Stomach (tissue), 9 donors: ENCODE measurements around the gene FAM229B. TPM values are rescaled to one million over a fixed set of nuclear protein-coding genes. Genes with fewer than 3 reads are reported as not detected.

ENCODE experiments used
- DNase-seq, 2 donors: peaks; one replicate each; pipeline versions ENCODE4 v3.0.0 to v3.0.0-alpha.2; 2013 to 2019
- H3K27ac ChIP-seq, 5 donors: fragments of 200-600 bp in 4 of 5; sonication (generic) in 4 of 5; one replicate each; pipeline ENCODE4 v1.5.1; 2013 to 2019; ENCODE audit warnings: mild to moderate bottlenecking in 1 of 5, moderate library complexity in 1 of 5
- H3K27me3 ChIP-seq, 3 donors: fragments of 200-600 bp; sonication (generic); one replicate each; pipeline ENCODE4 v1.5.1; 2017 to 2019; ENCODE audit warnings: mixed run types in 1 of 3
- H3K36me3 ChIP-seq, 4 donors: fragments of 200-600 bp; sonication (generic); 1 replicate in 3 of 4; 2 replicates in 1 of 4; pipeline ENCODE4 v1.5.1; 2016 to 2019
- H3K4me1 ChIP-seq, 4 donors: fragments of 200-600 bp; sonication (generic); one replicate each; pipeline ENCODE4 v1.5.1; 2016 to 2019
- H3K4me3 ChIP-seq, 4 donors: fragments of 200-600 bp; sonication (generic) in 3 of 4; one replicate each; pipeline ENCODE4 v1.5.1; 2016 to 2019; ENCODE audit warnings: mild to moderate bottlenecking in 1 of 4
- H3K9me3 ChIP-seq, 4 donors: fragments of 200-600 bp; sonication (generic); one replicate each; pipeline ENCODE4 v1.5.1; 2016 to 2019
- EP300 ChIP-seq: sonication (generic); formaldehyde crosslinking; IDR thresholded peaks from one replicate; pipeline ENCODE4 v1.6.1; 2017; ENCODE audit warnings: antibody characterized with exemption
- POLR2A ChIP-seq, 4 donors: fragments of 450-650 bp; IDR thresholded peaks; one replicate each; pipeline ENCODE4 v1.6.1; 2016; ENCODE audit warnings: antibody characterized with exemption in 4 of 4, control low read depth in 2 of 4, mild to moderate bottlenecking in 1 of 4, moderate library complexity in 1 of 4
- POLR2AphosphoS5 ChIP-seq, 3 donors: sonication (generic); formaldehyde crosslinking; IDR thresholded peaks; one replicate each; pipeline ENCODE4 v1.6.1; 2016; ENCODE audit warnings: antibody characterized with exemption in 3 of 3
- WGBS, 5 donors: extraction: QIAGEN DNeasy Blood & Tissue Kit in 3 of 5; methylation state at CpG; one replicate each; pipeline versions ENCODE4 v1.1.5 to v1.1.7; 2013 to 2018; 5-methylcytosine and 5-hydroxymethylcytosine counted together
- intact Hi-C: fragments of 100-400 bp; cut with DNase I; formaldehyde crosslinking; loops from one replicate; pipeline ENCODE4 v1.15.1; 2023; ENCODE audit warnings: low total_unique reads
- polyA plus RNA-seq, 3 donors: library from polyadenylated mRNA; stranded (reverse); fragments of 200-250 nt; gene quantifications; one replicate each; pipeline ENCODE4 v1.2.3, GENCODE V29; 2013
- total RNA-seq, 5 donors: library from RNA; depleted of rRNA; stranded (reverse); fragments of >200 nt; gene quantifications; one replicate each; pipeline versions ENCODE4 v1.1.0 to v1.2.3, GENCODE V29; 2014 to 2016
- TF ChIP-seq, protein P1 (sequence below), 7 experiments: fragments of 450-650 bp in 4 of 7; fragments of 200-600 bp in 3 of 7; sonication (generic) in 3 of 7; IDR thresholded peaks; one replicate each; pipeline ENCODE4 v1.5.1; 2016 to 2019; ENCODE audit warnings: antibody characterized with exemption in 7 of 7, control low read depth in 2 of 7, mild to moderate bottlenecking in 1 of 7
- donor health status: healthy with polysubstance abuse.
- donor health status: Bipolar disorder and iron deficiency.
- donor health status: healthy.

Gene FAM229B
- total and polyA plus RNA-seq, 8 donors, result 8.1 to 32.4 (median 14.7) TPM; not detected in 1

GRCh38 chr6:112038756-112039430, 48.5 kb upstream of the FAM229B start:
- Histone ChIP-seq H3K9me3 (no peaks in the 10 kb centered on the region), H3K4me1 (peaks cover 0 to 19% (median 9%) of the 10 kb centered on the region in 4 donors), H3K4me3 (no peak overlapping the region), H3K27me3 (no peaks in the 10 kb centered on the region), H3K36me3 (no peaks in the 10 kb centered on the region), H3K27ac (peak overlapping the region in 3 of 5 donors; percentile 40 to 81 (median 47))
- intact Hi-C loops, result loop anchor here (10.0 kb wide), 2 partner anchors 324 to 774 kb away; no protein-coding TSS in a partner anchor
- WGBS, 5 donors, result 84 to 86% (median 86%) methylated on average over 15 of the region's 15 CpGs
- TF ChIP-seq POLR2A (IDR thresholded peaks at IDR 0.05) (no peak), POLR2AphosphoS5 (IDR thresholded peaks at IDR 0.05) (no peak), EP300 (no peak)
- TF ChIP-seq, protein P1, sequence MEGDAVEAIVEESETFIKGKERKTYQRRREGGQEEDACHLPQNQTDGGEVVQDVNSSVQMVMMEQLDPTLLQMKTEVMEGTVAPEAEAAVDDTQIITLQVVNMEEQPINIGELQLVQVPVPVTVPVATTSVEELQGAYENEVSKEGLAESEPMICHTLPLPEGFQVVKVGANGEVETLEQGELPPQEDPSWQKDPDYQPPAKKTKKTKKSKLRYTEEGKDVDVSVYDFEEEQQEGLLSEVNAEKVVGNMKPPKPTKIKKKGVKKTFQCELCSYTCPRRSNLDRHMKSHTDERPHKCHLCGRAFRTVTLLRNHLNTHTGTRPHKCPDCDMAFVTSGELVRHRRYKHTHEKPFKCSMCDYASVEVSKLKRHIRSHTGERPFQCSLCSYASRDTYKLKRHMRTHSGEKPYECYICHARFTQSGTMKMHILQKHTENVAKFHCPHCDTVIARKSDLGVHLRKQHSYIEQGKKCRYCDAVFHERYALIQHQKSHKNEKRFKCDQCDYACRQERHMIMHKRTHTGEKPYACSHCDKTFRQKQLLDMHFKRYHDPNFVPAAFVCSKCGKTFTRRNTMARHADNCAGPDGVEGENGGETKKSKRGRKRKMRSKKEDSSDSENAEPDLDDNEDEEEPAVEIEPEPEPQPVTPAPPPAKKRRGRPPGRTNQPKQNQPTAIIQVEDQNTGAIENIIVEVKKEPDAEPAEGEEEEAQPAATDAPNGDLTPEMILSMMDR (IDR thresholded peaks at IDR 0.05), result no peak
- no peak for DNase-seq

DNA sequence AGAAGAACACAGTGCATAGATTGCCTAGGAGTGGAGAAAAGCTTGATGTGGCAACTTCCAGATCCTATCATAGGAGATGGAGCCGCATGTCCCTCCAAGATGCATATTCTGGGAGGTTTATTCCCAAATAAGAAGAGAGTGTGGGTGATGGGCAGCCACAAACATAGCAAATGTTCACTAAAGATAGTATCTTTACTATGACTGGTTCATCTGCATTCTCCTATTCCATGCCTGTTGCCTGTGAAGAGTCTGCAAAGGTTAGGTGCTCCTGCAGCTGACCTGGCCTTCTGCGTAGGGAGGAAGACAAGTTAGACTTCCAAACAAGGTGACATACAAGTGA, 48.0 kb upstream of the FAM229B start:
- no peak for DNase-seq
- Histone ChIP-seq H3K27ac (peak overlapping the region in 1 of 5 donors; percentile 81), H3K4me1 (peaks cover 0 to 24% (median 12%) of the 10 kb centered on the region in 4 donors), H3K4me3 (no peak overlapping the region), H3K9me3 (no peaks in the 10 kb centered on the region), H3K27me3 (no peaks in the 10 kb centered on the region), H3K36me3 (no peaks in the 10 kb centered on the region)
- TF ChIP-seq POLR2AphosphoS5 (IDR thresholded peaks at IDR 0.05) (no peak), EP300 (no peak), POLR2A (IDR thresholded peaks at IDR 0.05) (no peak)
- TF ChIP-seq, protein P1 (IDR thresholded peaks at IDR 0.05), result no peak
- intact Hi-C loops, result loop anchor here (10.0 kb wide), 2 partner anchors 325 to 775 kb away; no protein-coding TSS in a partner anchor
- WGBS, 5 donors, result 50 to 96% (median 73%) methylated on average over 2 of the region's 2 CpGs

- Histone ChIP-seq H3K9me3 (no peaks in the 10 kb centered on the region), H3K4me3 (no peak overlapping the region), H3K27me3 (no peaks in the 10 kb centered on the region), H3K27ac (no peak overlapping the region), H3K36me3 (no peaks in the 10 kb centered on the region), H3K4me1 (peaks cover 0 to 34% (median 16%) of the 10 kb centered on the region in 4 donors)
- WGBS, 5 donors, result 72 to 83% (median 79%) methylated on average over 1 of the region's 1 CpG
- TF ChIP-seq POLR2A (IDR thresholded peaks at IDR 0.05), result no peak
- TF ChIP-seq, protein P1 (IDR thresholded peaks at IDR 0.05), result no peak
- TF ChIP-seq POLR2AphosphoS5 (IDR thresholded peaks at IDR 0.05), result no peak
- no peak for TF ChIP-seq EP300
- intact Hi-C loops, result no loop called here
- no peak for DNase-seq
These were observed 46.4 kb upstream of the FAM229B start for GRCh38 chr6:112040956-112041355.

DNA sequence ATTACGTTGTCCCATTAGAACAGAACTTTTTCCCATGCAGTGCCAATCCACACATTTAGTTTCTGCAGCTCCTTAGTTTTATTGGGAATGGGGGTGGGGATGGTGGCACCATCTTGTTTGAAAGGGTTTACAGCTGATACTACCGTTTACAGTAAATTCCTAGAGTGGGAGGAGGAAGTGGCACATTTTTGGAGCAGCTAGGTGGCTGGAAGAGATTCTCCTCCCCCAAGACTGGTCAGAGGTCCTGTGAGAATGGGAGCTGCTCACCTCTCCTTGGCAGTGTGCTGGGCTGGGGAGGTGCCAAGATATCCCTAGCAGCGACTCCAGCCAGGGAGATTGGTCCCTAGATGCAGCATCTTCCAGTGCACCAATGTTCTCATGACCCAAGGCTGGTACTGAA, 45.9 kb upstream of the FAM229B start:
- Histone ChIP-seq H3K27ac (peak overlapping the region in 1 of 5 donors; percentile 89), H3K4me1 (peaks cover 0 to 34% (median 16%) of the 10 kb centered on the region in 4 donors), H3K36me3 (no peaks in the 10 kb centered on the region), H3K9me3 (no peaks in the 10 kb centered on the region), H3K4me3 (no peak overlapping the region), H3K27me3 (no peaks in the 10 kb centered on the region)
- intact Hi-C loops, result no loop called here
- TF ChIP-seq, protein P1 (IDR thresholded peaks at IDR 0.05), result no peak
- TF ChIP-seq POLR2AphosphoS5 (IDR thresholded peaks at IDR 0.05) (no peak), POLR2A (IDR thresholded peaks at IDR 0.05) (no peak), EP300 (no peak)
- DNase-seq, result no peak
- WGBS, 5 donors, result 44 to 72% (median 52%) methylated on average over 3 of the region's 3 CpGs
